ENCODE data around the gene ACAP3.

ACAP3 gene, protein sequence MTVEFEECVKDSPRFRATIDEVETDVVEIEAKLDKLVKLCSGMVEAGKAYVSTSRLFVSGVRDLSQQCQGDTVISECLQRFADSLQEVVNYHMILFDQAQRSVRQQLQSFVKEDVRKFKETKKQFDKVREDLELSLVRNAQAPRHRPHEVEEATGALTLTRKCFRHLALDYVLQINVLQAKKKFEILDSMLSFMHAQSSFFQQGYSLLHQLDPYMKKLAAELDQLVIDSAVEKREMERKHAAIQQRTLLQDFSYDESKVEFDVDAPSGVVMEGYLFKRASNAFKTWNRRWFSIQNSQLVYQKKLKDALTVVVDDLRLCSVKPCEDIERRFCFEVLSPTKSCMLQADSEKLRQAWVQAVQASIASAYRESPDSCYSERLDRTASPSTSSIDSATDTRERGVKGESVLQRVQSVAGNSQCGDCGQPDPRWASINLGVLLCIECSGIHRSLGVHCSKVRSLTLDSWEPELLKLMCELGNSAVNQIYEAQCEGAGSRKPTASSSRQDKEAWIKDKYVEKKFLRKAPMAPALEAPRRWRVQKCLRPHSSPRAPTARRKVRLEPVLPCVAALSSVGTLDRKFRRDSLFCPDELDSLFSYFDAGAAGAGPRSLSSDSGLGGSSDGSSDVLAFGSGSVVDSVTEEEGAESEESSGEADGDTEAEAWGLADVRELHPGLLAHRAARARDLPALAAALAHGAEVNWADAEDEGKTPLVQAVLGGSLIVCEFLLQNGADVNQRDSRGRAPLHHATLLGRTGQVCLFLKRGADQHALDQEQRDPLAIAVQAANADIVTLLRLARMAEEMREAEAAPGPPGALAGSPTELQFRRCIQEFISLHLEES

DNA sequence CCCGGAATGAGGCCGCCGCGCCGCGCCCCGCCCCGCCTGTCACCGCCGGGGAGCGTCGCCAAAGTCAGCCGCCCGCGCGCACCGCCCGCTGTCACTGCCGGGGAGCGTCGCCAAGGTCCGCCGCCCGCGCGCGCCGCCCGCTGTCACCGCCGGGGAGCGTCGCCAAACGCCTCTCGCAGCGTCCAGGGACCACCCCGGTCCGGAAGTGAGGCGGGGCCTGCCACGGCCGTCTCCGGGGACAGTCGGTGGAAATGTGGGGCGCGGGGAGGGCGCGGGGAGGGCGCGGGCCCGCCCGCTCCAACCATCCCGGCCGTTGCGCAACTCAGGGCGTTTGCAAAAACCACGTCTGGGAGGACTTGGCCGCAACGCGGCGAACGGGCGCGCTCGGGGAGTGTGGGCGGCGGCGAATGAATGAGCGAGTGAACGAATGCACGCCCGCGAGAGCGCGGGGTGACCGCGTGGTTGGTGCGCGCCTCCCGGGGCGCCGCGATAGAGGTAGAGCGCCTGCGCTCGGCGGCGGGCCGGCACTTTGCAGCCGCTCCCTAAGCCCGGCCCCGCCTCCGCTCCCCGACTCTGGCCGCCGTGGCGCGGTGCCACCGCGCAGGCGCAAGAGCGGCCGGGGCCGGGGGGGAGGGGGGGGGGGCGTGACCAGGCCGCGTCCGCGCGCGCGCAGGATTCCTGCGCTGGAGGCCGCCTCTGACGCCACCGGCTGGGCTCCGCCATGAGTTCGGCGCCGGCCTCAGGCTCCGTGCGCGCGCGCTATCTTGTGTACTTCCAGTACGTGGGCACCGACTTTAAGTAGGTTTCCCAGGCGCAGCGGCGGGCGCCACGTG lies at the start of gene ACAP3, which contains the start of gene PUSL1:
Gene ACAP3, minus strand, starts transcription at position 8 of the 833 bp plus-strand sequence. CDS start 115 bp downstream, outside the sequence.
Gene PUSL1, plus strand, starts transcription at position 675 of the 833 bp plus-strand sequence. Its CDS starts 47 bp downstream, at position 722.
- H3K27me3 ChIP-seq (ENCODE audit: insufficient read depth, low read length): no peaks in the 10 kb centered on the region
- H3K4me1 ChIP-seq (ENCODE audit: control insufficient read depth, insufficient read depth, low read length, unreplicated experiment): peaks cover 37% of the 10 kb centered on the region
- peak within 1 kb of the TSS; percentile 83 for H3K27ac ChIP-seq (ENCODE audit: low read depth, low read length)
- peaks cover 38% of the 10 kb centered on the region for H3K79me2 ChIP-seq (ENCODE audit: control insufficient read depth, insufficient read depth, low read length, unreplicated experiment)
- H3K36me3 ChIP-seq (ENCODE audit: insufficient read depth, low read length): peaks cover 5% of the 10 kb centered on the region; the same call in 1 of the 2 replicates
- peak within 1 kb of the TSS; percentile 76 for H2AFZ ChIP-seq (ENCODE audit: low read length, unreplicated experiment)
- peak within 1 kb of the TSS; percentile 99 for H3K4me3 ChIP-seq (ENCODE audit: low read depth, low read length)

DNA sequence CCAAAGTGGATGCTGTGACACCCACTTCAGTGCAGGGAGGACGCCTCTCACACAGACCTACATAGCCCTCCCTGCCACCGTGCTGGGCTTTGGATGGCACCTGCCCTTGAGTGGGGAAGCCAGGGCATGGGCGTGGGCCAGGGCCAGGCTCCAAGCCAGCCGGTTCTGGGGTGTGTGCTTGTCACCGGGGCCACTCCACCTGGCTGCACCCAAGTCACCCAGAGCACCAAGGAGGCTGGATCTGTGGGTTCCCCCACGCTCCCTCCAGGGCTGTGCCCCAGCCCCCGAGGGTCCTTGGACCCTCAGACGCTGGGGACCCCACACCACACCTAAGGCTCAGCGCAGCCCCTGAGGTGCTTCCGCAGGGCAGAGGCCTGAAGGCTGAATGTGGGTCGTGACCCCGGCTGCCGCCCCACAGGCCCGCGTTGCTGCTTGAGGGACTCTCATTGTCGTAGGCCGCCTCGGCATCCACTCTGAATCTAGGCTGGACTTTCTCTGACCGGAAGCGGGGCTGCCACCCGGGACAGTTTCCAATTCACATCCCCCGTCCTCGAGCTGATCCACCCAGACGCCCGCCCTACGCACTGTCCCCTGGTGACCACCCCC lies 49.2 kb upstream of the ACAP3 start:
- Histone ChIP-seq H3K36me3 (ENCODE audit: insufficient read depth, low read length) (no peaks in the 10 kb centered on the region), H3K4me1 (ENCODE audit: control insufficient read depth, insufficient read depth, low read length, unreplicated experiment) (peaks cover 48% of the 10 kb centered on the region), H3K79me2 (ENCODE audit: control insufficient read depth, insufficient read depth, low read length, unreplicated experiment) (peaks cover 31% of the 10 kb centered on the region), H3K4me3 (ENCODE audit: low read depth, low read length) (peak overlapping the region; percentile 90), H2AFZ (ENCODE audit: low read length, unreplicated experiment) (no peak overlapping the region), H3K27ac (ENCODE audit: low read depth, low read length) (peak overlapping the region; percentile 93), H3K27me3 (ENCODE audit: insufficient read depth, low read length) (no peaks in the 10 kb centered on the region)

DNA sequence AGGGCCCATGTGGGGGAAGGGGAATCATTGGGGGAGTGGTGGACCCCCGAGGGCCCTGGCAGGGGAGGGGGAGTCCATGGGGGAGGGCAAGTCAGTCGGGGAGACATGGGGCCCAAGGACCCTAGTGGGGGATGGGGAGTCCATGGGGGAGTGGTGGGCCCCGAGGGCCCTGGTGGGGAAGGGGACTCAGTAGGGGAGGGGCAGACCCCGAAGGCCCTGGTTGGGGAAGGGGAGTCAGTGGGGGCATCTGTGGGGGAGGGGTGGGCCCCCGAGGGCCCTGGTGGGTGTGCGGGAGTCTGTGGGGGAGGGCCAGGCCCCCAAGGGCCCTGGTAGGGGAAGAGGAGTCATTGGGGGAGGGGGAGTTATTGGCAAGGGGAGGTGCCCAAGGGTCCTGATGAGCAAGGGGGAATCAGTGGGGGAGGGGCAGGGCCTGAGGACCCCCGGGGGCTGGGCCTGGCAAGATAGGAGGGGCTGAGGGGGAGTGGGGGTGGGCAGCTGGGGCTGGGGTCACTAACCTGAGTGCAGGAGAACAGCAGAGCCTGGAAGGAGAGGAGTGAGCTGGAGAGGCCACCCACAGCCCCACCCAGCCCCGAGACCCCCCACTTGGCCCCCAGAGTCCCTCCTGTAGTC lies 48.6 kb upstream of the ACAP3 start:
- H3K36me3 ChIP-seq (ENCODE audit: insufficient read depth, low read length): no peaks in the 10 kb centered on the region
- no peaks in the 10 kb centered on the region for H3K27me3 ChIP-seq (ENCODE audit: insufficient read depth, low read length)
- H3K79me2 ChIP-seq (ENCODE audit: control insufficient read depth, insufficient read depth, low read length, unreplicated experiment): peaks cover 31% of the 10 kb centered on the region
- H3K27ac ChIP-seq (ENCODE audit: low read depth, low read length): no peak overlapping the region; the same call in 1 of the 2 replicates
- no peak overlapping the region for H2AFZ ChIP-seq (ENCODE audit: low read length, unreplicated experiment)
- H3K4me3 ChIP-seq (ENCODE audit: low read depth, low read length): peak overlapping the region; percentile 90
- H3K4me1 ChIP-seq (ENCODE audit: control insufficient read depth, insufficient read depth, low read length, unreplicated experiment): peaks cover 45% of the 10 kb centered on the region

DNA sequence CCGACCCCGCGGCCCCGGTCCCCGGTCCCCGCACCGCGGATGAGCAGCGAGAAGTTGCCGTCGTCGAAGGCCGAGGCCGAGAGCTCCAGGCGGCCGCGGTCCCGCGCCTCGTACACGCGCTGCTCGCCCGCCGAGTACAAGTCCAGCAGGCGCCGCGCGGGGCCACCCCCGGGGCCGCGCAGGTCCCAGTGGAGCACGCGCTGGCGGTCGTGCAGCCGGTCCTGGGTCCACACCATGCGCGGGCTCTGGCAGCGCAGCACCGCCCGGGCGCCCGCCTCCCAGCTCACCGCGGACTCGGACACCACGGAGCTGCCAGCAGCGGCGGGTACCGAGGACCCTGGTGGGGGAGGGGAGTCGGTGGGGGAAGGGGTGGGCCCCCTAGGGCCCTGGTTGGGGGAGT lies 47.7 kb upstream of the ACAP3 start:
- H3K36me3 ChIP-seq (ENCODE audit: insufficient read depth, low read length): no peaks in the 10 kb centered on the region
- H2AFZ ChIP-seq (ENCODE audit: low read length, unreplicated experiment): no peak overlapping the region
- peaks cover 31% of the 10 kb centered on the region for H3K79me2 ChIP-seq (ENCODE audit: control insufficient read depth, insufficient read depth, low read length, unreplicated experiment)
- H3K27me3 ChIP-seq (ENCODE audit: insufficient read depth, low read length): no peaks in the 10 kb centered on the region
- H3K27ac ChIP-seq (ENCODE audit: low read depth, low read length): no peak overlapping the region
- H3K4me3 ChIP-seq (ENCODE audit: low read depth, low read length): peak overlapping the region; percentile 90
- peaks cover 36% of the 10 kb centered on the region for H3K4me1 ChIP-seq (ENCODE audit: control insufficient read depth, insufficient read depth, low read length, unreplicated experiment)

DNA sequence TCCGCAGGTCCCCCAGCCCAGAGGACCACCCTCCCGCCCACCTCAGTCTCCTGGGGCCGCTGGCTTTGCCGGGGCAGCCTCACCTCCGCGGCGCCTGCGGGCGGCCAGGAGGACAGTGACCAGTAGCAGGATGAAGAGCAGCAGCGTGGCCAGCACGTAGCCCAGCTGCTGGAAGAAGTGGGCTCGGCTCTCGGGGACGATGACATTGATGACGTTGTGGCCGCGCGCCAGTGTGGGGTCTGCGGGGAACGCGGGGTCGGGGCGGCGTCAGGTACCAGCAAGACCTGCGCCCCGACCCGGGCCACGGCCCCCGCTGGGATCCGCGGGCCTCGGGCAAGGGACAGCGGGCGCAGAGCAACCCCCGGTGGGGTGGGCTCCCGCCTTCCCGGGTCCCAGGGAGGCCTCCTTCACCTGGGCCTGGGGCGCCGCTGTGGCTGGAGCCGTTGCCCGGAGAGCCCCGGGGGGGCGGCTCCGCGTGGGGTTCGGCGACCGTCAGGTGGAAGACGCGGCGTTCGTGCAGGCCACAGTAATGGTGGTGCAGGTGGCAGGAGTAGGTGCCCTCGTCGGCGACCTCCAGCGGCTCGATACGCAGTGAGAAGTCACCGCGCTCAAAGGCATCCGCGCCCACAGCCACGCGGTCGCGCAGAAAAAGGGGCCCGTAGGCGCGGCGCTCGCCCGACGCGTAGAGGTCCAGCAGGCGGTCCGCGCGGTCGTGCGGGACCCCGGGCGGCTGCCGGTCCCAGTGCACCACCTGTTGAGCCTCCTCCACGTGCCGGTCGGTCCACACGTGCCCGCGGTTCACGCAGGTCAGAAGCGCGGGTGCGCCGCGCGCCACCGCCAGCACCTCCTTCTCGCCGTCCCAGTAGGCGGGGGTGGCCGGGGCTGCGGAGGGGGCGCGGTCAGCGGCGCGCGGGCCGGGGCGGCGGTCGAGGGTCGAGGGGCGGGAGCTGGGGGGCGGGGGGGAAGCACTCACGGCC lies 46.8 kb upstream of the ACAP3 start:
- H3K79me2 ChIP-seq (ENCODE audit: control insufficient read depth, insufficient read depth, low read length, unreplicated experiment): peaks cover 31% of the 10 kb centered on the region
- no peaks in the 10 kb centered on the region for H3K36me3 ChIP-seq (ENCODE audit: insufficient read depth, low read length)
- H3K27ac ChIP-seq (ENCODE audit: low read depth, low read length): no peak overlapping the region
- H3K27me3 ChIP-seq (ENCODE audit: insufficient read depth, low read length): no peaks in the 10 kb centered on the region
- H2AFZ ChIP-seq (ENCODE audit: low read length, unreplicated experiment): no peak overlapping the region
- H3K4me3 ChIP-seq (ENCODE audit: low read depth, low read length): 0 out of 2 replicates have a peak overlapping the region, but pooled peaks have one; percentile 90
- peaks cover 28% of the 10 kb centered on the region for H3K4me1 ChIP-seq (ENCODE audit: control insufficient read depth, insufficient read depth, low read length, unreplicated experiment)

DNA sequence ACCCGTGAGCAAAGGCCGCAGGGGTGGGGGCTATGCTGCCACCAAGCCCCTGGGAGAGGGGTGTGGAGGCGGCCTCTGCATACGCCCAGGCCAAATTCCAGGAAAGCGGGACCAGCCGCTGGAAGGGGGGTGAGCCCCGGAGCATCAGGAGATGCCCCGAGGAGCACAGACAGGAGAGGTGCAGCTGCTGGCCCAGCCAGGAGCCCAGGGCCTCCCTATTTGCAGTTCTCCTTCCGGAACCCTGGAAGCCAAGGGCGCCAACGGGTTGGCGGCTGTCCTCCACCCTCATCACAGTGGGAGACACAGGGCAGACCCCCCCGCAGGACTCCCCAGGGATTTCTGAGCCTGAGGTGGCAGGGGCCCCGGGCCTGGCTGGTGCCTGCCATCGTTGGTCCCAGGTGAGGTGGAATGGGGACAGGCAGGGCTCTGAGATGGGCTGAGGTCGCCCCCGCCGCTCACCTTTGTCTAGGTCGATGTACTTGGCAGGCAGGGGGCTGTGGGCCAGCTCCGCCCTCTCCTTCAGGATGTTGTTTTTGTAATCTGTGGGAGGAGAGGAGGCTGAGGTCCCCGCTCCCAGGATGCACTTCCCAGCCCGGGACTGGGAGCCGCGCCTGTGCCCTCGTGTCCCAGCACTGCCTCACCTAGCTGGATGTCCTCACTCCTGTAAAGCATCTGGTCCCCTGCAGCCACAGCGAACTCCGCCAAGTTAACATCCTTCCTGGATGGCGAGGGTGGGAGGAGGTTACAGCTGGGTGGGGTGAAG lies 45.8 kb upstream of the ACAP3 start:
- Histone ChIP-seq H3K4me1 (ENCODE audit: control insufficient read depth, insufficient read depth, low read length, unreplicated experiment) (peaks cover 18% of the 10 kb centered on the region), H3K4me3 (ENCODE audit: low read depth, low read length) (no peak overlapping the region), H2AFZ (ENCODE audit: low read length, unreplicated experiment) (no peak overlapping the region), H3K27ac (ENCODE audit: low read depth, low read length) (no peak overlapping the region), H3K36me3 (ENCODE audit: insufficient read depth, low read length) (no peaks in the 10 kb centered on the region), H3K79me2 (ENCODE audit: control insufficient read depth, insufficient read depth, low read length, unreplicated experiment) (peaks cover 35% of the 10 kb centered on the region), H3K27me3 (ENCODE audit: insufficient read depth, low read length) (no peaks in the 10 kb centered on the region)

DNA sequence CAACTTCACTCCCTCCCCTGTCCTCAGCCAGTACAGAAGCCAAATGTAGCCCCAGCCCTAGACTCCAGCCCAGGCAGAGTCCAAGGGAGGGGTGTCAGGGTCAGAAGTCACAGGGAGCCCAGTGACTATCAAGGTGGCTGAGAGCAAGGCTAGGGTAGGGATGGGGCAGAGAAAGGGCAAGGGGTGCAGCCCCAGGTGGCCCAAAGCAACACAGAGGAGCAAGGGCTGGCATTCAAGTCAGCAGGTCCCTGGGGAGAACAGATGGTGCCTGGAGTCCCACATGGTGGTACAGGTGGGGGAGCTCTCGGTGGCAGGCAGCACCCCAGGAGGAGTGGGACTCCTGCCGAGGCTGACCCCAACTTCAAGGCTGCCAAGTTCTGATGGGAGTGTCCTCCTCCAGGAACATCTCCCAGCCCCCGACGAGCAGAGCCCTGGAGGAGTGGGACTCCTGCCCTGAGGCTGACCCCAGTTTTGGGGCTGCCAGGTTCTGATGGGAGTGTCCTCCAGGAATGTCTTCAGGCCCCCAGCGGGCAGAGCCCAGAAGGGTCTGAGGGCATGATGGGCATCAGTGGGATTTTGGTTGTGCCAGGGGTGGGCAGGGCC lies 45.2 kb upstream of the ACAP3 start:
- Histone ChIP-seq H3K27me3 (ENCODE audit: insufficient read depth, low read length) (no peaks in the 10 kb centered on the region), H2AFZ (ENCODE audit: low read length, unreplicated experiment) (no peak overlapping the region), H3K79me2 (ENCODE audit: control insufficient read depth, insufficient read depth, low read length, unreplicated experiment) (peaks cover 42% of the 10 kb centered on the region), H3K36me3 (ENCODE audit: insufficient read depth, low read length) (no peaks in the 10 kb centered on the region), H3K4me1 (ENCODE audit: control insufficient read depth, insufficient read depth, low read length, unreplicated experiment) (peaks cover 17% of the 10 kb centered on the region), H3K27ac (ENCODE audit: low read depth, low read length) (no peak overlapping the region), H3K4me3 (ENCODE audit: low read depth, low read length) (no peak overlapping the region)

All from ACC112 (cell line).